Stomach (tissue), 4 donors: Measurements from ENCODE around the gene UTRN.

Experiments
- CTCF ChIP-seq, 7 experiments: fragments of 450-650 bp in 4 of 7; fragments of 200-600 bp in 3 of 7; sonication (generic) in 3 of 7; IDR thresholded peaks; one replicate each; pipeline ENCODE4 v1.5.1; 2016 to 2019; ENCODE audit warnings: antibody characterized with exemption in 7 of 7, control low read depth in 2 of 7, mild to moderate bottlenecking in 1 of 7
- EP300 ChIP-seq: sonication (generic); formaldehyde crosslinking; IDR thresholded peaks from one replicate; pipeline ENCODE4 v1.6.1; 2017; ENCODE audit warnings: antibody characterized with exemption
- POLR2AphosphoS5 ChIP-seq, 3 donors: sonication (generic); formaldehyde crosslinking; IDR thresholded peaks; one replicate each; pipeline ENCODE4 v1.6.1; 2016; ENCODE audit warnings: antibody characterized with exemption in 3 of 3

GRCh38 chr6:144268794-144269349, 16.3 kb upstream of the UTRN start:
- TF ChIP-seq CTCF (IDR thresholded peaks at IDR 0.05), result no peak
- no peak for TF ChIP-seq EP300
- no peak for TF ChIP-seq POLR2AphosphoS5 (IDR thresholded peaks at IDR 0.05)
